HG02840 (cell line): ENCODE data around the gene PCP4L1.
"Not testable (repeated sequence)": the region's sequence is repeated elsewhere in the genome, so short reads cannot be mapped to it uniquely, and the experiment has no call there.

Source experiments
- ATAC-seq: cut with Tn5 transposase; IDR thresholded peaks from one replicate; pipeline ENCODE4 v1.9.1; 2021; ENCODE audit warnings: mild to moderate bottlenecking, moderate library complexity, moderate number of reproducible peaks; ENCODE audit not compliant: unreplicated experiment, low FRiP score

Gene PCP4L1

DNA sequence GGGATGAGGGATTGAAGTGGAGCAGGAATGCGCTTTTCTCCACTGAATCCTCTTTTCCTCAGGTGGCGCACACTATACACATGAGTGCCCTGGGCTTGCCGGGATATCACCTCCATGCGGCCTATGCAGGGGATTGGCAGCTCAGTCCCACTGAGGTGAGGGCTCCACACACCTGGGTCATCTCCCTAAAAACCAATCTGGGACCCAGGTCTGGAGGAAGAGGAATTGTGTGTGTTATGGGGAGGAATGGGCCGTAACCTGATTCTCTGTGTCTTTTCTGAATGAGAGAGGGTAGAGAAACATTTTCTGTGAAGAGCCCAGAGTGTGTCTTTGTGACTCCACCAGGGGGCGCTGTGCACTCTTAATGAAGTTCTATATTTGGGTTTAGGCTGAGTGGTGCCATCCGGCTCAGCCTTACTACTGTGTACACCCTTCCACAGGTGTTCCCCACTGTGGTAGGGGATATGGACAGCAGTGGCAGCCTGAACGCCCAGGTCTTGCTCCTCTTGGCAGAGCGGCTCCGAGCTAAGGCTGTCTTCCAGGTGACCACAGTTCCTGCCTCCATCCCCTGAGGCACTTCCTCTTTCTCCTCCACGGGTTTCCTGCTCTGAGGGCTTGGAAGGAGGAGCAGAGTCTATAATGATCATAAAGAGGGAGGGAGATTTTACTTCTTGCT, 31.2 kb upstream of the PCP4L1 start:
- ATAC-seq = no peak

DNA sequence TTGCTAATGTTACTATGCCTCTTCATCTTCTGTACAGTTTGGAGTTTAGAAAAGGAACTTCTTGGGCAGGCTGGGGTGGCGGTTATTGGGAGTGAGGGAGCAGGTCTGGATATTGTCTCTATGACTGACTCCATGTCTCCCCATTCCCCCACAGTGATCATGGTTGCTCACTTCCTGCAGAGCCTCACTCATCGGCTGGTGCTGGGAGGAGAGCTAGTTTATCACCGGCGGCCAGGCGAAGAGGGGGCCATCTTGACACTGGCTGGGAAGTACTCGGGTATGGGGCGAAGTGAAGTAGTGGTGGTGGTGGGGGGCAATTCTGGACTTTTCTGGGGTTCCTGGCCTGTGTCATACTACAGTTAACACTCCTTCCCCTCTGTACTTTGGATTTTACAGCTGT, 30.5 kb upstream of the PCP4L1 start:
- no peak for ATAC-seq

DNA sequence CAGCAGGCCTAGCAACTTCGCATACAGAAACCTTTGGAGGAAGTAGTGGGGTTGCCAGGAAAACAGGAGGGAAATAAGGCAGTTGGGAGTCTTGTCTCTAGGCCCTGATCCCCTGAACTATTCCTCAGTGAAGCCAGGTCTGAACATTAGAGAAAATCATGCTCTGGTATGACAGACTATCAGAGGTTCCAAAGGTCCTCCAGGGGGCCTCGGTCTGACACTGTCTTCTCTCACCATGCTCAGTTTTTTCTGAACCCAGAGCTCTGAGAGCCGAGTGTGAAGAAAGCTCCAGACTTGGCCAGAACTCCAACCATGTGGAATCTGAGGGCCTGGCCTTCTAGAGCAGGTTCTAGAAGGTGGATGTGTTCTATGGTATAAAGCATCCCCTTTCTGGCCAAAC, 28.6 kb upstream of the PCP4L1 start:
- ATAC-seq = no peak

DNA sequence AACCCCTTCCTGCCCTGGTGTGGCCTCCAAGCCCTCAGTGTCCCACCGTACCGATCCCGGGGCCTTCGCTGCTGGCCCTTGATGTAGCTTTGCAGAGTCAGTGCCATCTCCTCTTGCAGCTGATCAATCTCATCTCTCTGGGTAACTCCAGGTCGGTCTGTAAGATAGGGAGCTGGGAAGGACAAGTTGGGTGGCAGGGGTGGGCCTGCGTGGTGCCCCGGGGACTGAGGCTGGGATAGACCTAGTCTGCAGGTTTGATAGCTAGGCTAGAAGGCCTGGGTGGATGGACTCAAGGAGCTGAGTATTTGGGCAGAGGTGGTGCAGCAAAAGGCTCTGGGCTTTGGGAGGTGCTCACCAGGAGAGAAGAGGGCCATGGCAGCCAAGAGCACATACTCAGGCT, 27.8 kb upstream of the PCP4L1 start:
- no peak for ATAC-seq

DNA sequence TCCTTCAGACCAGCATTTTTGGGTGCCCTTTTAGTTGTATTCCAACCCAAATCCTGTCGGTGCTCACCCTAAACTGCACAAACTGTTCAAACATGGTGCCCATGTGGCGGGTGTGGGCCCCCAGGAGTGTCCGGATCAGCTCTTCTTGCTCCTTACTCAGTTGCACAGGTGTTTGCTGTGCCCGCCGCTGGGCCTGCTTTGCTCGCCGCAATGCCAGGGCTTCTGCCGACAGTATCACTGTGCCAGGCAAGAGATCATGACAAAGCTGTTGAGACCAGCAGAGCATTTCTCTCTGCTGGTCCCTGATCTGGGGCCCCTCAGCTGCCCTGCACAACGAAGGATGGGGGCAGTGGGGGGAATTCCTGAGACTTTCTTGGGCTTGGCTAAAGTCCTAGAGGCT, 25.4 kb upstream of the PCP4L1 start:
- ATAC-seq = no peak

DNA sequence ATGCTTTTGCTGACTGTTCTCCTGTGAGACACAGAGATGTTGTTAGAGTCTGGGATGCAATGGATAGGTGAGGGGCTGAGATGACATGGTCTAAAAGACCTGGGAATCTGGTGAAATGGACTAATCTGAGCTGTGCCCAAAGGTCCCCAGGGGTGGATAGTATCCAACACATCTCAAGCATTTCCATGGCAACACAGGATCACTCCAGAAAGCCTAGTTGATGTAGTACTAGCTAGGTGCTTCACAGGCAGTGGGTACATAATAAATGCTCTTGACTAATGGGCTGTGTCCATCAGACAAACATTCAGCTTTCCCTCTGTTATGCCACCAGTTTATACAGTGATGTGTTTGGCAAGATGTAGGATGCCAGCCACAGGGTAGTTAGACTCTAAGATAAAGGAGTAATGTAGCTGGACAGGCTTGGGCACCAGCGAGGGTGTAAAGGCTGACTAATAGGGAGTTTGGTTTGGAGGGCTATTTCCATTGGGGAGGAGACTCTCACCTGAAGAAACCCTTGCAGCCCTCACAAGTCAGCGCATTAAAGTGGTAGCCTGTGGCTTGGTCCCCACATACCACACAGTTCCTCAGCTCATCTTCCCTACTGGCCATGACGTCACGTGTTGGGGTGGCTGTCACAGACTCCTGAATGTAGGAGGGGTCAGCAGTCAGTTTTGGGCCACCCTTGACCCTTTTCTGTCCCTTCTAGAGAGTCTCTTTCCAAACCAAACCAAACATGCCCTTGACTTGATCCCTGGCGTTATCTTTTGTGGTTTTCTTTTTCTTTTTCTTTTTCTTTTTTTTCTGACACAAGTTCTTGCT, 22.4 kb upstream of the PCP4L1 start:
- no peak for ATAC-seq

DNA sequence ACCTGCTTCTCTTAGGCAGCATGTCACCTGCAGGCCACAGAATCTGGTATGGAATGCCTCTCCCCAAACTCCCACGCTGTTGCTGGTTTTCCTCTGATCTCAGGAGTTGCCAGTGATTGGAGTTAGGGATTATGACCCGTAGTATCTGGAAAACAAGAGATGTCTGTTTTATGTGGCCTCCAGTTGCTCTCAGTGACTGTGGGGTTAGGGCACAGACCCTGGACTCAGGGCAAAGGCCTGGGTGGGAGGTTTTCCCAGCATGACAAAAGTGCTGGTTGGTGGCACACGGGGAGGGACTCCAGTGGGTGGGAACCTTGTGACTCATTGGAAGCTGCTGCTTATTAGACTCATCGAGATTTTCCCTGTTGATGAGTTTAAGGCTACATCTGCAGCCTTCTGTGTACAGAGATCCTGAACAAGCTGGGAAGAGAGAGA, 20.5 kb upstream of the PCP4L1 start, which contains the start of gene NR1I3:
Gene NR1I3, minus strand, starts transcription at position 165 of the 435 bp plus-strand sequence. CDS start 1,638 bp downstream, outside the sequence.
- no peak for ATAC-seq

DNA sequence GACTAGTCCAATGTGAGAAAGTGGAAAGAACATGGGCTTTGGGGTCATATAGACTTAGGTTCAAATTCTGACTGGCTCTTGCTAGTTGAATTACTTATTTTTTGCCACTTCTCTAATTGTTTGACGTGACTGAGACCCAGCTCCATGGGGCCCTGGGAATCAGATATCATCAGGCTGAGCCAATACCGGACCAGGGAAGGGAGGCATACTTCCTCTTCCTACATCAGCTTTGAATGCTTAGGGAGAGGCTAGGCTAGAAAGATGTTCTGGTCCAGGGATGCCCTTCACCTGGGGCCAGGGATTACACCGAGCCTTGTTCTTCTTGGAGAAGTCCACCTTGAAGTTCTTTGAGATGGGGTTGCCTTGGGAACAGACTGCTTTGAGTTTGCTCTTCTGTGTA, 16.9 kb upstream of the PCP4L1 start:
- no peak for ATAC-seq

DNA sequence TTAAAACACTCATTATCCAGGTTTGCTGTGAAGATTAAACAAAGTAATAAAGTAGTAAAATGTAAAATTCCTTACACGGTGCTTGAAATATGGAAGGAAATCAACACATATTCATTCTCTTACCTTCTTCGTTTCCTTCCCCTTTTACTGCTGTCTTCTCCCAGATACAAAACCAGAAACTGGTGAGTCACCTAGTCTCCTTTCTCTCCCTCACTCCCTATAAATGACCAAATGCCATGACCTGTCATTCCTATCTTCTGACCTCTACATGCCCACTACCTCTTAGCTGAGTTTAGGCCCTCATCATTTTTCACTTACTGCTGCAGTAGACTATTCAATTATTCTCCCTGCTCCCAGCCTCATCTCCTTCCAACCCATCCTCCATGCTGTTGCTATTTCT, 16.2 kb upstream of the PCP4L1 start:
- no peak for ATAC-seq

DNA sequence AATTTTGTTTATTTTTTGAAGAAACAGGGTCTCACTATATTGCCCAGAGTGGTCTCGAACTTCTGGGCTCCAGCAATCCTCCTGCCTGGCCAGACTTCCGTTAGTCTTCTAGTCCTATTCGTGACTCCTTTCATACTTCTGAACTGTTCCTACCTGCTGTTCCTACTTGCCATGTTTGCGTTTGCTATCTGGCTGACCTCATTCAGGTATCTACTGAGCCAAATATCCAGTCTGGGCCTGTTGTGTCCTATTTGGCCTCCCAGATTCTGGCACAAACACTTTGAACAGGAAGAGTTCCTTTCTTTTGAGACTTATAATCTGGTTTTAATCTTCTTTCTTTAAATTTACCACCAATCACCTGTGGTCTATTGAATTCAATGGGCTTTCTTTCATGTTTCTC, 13.7 kb upstream of the PCP4L1 start:
- no peak for ATAC-seq

DNA sequence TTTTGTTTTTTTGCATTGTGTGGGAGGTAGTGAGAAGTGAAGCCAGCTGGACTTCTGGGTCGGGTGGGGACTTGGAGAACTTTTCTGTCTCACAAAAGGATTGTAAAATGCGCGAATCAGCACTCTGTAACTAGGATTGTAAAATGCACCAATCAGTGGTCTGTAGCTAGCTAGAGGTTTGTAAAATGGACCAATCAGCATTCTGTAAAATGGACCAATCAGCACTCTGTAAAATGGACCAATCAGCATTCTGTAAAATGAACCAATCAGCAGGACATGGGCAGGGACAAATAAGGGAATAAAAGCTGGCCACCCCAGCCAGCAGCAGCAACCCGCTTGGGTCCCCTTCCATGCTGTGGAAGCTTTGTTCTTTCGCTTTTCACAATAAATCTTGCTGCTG, 8.4 kb upstream of the PCP4L1 start:
- not testable (repeated sequence) for ATAC-seq

DNA sequence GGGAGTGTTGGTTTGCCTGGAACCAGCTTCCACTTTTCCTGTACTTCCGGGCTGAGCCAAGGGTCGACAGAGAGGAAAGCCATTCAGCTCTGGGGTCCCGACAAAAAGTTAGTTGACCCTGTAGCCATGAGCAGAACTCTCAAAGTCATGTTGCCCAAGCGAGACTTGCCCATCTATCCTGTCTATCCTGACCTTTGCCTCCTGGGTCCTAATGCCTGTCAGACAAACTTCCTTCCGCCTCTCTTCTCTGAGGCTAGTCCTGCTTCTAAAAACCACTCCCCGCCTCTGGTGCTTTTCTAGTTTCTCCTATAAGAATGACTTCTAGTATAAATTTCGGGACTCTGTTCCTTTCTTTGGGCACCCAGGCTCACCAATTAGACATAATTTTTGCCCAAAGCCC, 7.7 kb upstream of the PCP4L1 start:
- ATAC-seq = no peak

DNA sequence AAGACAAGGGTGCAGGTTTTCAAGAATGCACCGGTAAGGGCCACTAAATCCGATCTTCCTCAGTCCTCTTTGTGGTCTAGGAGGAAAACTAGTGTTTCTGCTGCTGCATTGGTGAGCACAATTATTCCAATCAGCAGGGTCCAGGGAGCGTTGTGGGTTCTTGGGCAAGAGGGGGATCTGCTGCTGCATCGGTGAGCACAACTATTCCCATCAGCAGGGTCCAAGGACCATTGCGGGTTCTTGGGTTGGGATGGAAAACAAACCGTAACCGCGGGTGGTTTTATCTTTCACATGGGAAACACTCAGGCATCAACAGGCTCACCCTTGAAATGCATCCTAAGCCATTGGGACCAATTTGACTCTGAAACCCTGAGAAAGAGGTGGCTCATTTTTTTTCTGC, 7.0 kb upstream of the PCP4L1 start:
- no peak for ATAC-seq

DNA sequence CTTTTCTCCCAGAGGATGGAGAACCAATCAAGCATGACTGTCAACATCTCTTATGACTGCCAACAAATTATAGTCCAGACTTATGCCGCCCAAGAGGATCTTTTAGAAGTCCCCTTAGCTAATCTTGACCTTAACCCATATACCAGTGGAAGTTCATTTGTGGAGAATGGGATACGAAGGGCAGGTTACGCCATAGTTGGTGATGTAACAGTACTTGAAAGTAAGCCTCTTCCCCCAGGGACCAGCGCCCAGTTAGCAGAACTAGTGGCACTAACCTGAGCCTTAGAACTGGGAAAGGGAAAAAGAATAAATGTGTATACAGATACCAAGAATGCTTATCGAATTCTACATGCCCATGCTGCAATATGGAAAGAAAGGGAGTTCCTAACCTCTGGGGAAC, 3.2 kb upstream of the PCP4L1 start:
- not testable (repeated sequence) for ATAC-seq

DNA sequence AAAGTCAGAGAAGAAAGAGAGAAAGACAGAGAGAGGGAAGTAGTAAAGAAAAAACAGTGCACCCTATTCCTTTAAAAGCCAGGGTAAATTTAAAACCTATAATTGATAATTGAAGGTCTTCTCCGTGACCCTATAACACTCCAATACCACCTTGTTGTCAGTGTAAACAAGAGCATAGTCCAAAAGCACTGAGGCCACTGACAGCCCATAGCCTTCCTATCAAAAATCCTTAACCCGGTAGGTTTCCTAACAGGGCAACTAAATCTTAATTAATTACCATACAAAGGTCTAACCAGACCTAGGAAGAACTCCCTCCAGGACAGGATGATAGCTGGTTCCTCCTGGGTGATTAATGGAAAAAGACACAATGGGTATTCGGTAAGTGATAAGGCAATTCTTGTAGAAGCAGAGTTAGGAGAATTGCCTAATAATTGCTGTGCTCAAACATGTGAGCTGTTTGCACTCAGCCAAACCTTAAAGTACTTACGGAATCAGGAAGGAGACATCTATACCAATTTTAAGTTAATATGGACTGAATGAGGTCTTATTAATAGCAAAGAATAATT, 2.5 kb upstream of the PCP4L1 start:
- ATAC-seq = not testable (repeated sequence)

DNA sequence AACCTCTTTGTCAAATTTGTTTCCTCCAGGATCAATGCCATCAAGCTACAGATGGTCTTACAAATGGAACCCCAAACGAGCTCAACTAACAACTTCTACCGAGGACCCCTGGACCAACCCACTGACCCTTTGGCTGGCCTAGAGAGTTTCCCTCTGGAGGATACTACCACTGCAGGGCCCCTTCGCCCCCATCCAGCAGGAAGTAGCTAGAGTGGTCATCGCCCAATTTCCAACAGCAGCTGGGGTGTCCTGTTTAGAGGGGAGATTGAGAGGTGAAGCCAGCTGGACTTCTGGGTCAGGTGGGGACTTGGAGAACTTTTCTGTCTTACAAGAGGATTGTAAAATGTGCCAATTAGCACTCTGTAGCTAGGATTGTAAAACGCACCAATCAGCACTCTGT, 1.4 kb upstream of the PCP4L1 start:
- ATAC-seq = not testable (repeated sequence)

DNA sequence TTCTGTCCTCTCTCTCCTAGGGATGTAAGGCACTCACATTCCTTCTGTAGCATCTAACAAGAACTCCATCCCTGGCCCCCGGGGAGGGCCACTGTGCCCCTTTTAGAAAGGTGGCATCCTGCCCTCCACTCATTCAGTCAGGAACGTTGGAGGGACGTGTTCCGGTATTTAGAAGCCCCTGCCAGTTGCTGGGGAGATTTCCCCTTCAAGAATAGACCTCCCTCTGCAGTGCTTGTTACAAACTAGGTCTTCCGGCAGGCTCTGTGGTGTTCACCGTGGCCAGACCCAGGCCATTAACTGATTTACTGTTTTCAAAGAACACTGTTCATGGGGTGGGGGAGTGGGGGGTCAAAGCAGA, 779 bp downstream of the PCP4L1 start:
- no peak for ATAC-seq

DNA sequence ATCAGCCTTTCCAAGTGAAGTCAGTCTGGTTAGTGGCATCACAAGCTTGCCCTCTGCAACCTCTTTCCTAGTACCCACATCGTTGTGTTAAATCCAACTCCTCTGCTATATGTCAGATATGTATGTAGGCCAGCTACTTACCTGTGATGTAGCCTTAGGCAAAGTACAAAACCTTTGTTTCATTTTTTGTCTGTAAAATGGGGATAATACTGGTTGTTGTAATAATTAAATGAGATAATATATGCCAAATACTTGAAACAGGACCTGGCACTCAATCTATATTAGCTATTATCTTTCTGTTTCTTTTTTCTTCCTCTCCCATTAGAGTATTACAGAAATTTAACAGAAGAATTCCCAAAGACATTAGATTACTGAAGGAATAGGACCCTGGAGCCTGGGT, 1.2 kb downstream of the PCP4L1 start:
- ATAC-seq = no peak

DNA sequence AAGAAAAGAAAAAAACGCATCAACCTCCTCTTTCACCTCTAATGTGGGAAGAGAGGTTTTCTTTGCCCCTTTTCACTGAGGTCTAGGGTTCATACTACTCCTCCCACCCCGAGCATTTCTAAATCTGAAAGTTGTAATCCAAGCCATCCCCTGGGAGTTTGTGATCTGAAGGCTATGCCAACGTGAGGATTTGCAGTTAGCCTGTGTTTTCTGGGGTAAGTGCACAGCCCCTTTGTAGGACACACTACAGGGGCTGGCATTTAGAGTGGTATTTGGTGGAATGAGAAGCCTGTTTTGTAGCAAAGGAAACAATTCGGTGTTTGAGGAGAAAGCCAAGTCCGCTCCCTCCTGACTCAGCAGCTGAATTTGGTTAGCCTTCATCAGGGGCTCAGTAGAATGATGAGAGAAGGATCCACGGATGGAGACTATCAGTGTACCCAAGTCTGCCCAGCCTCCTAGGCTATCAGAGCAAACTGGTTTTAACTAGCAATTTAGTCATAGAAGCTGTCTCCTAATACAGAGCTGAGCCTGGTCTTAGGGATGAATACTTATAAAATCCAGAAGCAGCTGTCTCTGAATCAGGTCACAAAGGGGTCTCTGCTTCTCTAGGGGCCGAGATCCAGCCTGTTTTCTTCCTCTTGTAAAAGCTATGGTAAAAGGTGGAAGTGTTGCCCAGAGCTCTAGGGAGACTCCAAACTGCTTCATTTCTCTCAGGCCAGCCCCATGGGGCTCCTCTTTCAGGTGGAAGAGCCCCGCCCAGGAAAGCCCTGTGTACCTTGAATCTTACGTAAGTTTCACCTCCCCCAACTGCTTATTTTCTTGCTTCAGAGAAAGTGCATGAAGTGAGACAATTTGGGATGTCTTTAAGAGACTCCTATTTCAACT, 2.1 kb downstream of the PCP4L1 start:
- no peak for ATAC-seq
